Measurements from ENCODE around the gene CRB3. TPM values are rescaled to one million over a fixed set of nuclear protein-coding genes. Genes with fewer than 3 reads are reported as not detected.

The CRB3 gene
- total and polyA plus RNA-seq, 2 of the 4 experiments (the other 2 are of a cell fraction) = not detected

GRCh38 chr19:6424195-6424938, 39.7 kb upstream of the CRB3 start, which contains the start of gene KHSRP:
KHSRP (minus strand) TSS chr19:6424811; CDS start chr19:6424701, 110 bp downstream.
- in situ Hi-C loops (cut with MboI; ENCODE audit: low sequenced_read_pairs) (no loop called here), dilution Hi-C loops (cut with HindIII; ENCODE audit: low sequenced_read_pairs, unreplicated experiment) (no loop called here), intact Hi-C loops (cut with micrococcal nuclease) (loop anchor here (2.0 kb wide), 1 partner anchor 312 kb away; the partner anchor contains the start of gene GPR108)
- Histone ChIP-seq H2BK5ac (ENCODE audit: low read depth, low read length, poor library complexity, severe bottlenecking) (peak within 1 kb of the TSS; percentile 16), H2BK120ac (ENCODE audit: low read depth, low read length) (no peak within 1 kb of the TSS; the same call in none of the 2 replicates), H3K9me3 (ENCODE audit: control insufficient read depth, insufficient read depth, low read length) (peaks cover 3% of the 10 kb centered on the region; the same call in 1 of the 2 replicates), H2BK20ac (ENCODE audit: low read depth, low read length) (peak within 1 kb of the TSS; percentile 27; the same call in 1 of the 2 replicates), H4K20me1 (ENCODE audit: insufficient read depth, low read length) (peaks cover 48% of the 10 kb centered on the region), H3K4me3 (ENCODE audit: insufficient read depth, low read depth, low read length) (peak within 1 kb of the TSS; percentile 85), H4K5ac (ENCODE audit: low read depth, low read length) (peak within 1 kb of the TSS; percentile 96), H4K91ac (ENCODE audit: insufficient read depth, low read depth, low read length) (peak within 1 kb of the TSS; percentile 86), H3K36me3 (ENCODE audit: control insufficient read depth, insufficient read depth, low read length) (peaks cover 22% of the 10 kb centered on the region), H3K9me1 (ENCODE audit: insufficient read depth, low read length) (peaks cover 3% of the 10 kb centered on the region; the same call in 1 of the 2 replicates), H4K8ac (ENCODE audit: low read depth in 2 of 2, low read length in 2 of 2) (peak within 1 kb of the TSS; percentile 97 to 100), H3K56ac (ENCODE audit: extremely low read depth, insufficient read depth, low read length) (no peak within 1 kb of the TSS), H3K79me1 (ENCODE audit: low read depth in 1 of 2, low read length in 2 of 2) (peaks cover 0 to 36% of the 10 kb centered on the region in 2 experiments; a peak in 2 of 4 replicates), H3K14ac (replicated peaks; ENCODE audit: low read depth, low read length) (peak within 1 kb of the TSS; percentile 90), H2AK9ac (replicated peaks; ENCODE audit: low read depth, low read length, poor library complexity) (peak within 1 kb of the TSS; percentile 94), H3K4me2 (ENCODE audit: low read depth, low read length) (peak within 1 kb of the TSS; percentile 81), H2AK5ac (ENCODE audit: low read depth, low read length) (peak within 1 kb of the TSS; percentile 72), H2AFZ (replicated peaks; ENCODE audit: low read length, poor library complexity) (peak within 1 kb of the TSS; percentile 95), H3K27ac (ENCODE audit: insufficient read depth, low read length) (peak within 1 kb of the TSS; percentile 40), H3K23ac (ENCODE audit: low read depth, low read length) (peak within 1 kb of the TSS; percentile 91), H3K4ac (ENCODE audit: low read depth, low read length) (peak within 1 kb of the TSS; percentile 76), H3K9ac (ENCODE audit: low read depth, low read length) (peak within 1 kb of the TSS; percentile 74), H3K27me3 (ENCODE audit: control insufficient read depth, insufficient read depth, low read length) (peaks cover 2% of the 10 kb centered on the region; the same call in 1 of the 2 replicates), H3K18ac (ENCODE audit: low read depth, low read length) (peak within 1 kb of the TSS; percentile 10; the same call in 1 of the 2 replicates), H2BK15ac (ENCODE audit: low read depth, low read length) (no peak within 1 kb of the TSS), H3K4me1 (ENCODE audit: control insufficient read depth, insufficient read depth, low read length) (peaks cover 2% of the 10 kb centered on the region; the same call in 1 of the 2 replicates)
- 0% methylated on average over 36 of the region's 114 CpGs; no CpG with 5 or more reads in 1 of the 2 experiments for WGBS, 2 experiments (ENCODE audit: extremely low coverage in 2 of 2, insufficient read length in 1 of 2)
- TF ChIP-seq CEBPB (IDR thresholded peaks at IDR 0.05; ENCODE audit: low read depth, low read length) (no peak), BHLHE40 (IDR thresholded peaks at IDR 0.05; ENCODE audit: low read depth, low read length) (peak; percentile 53), POLR2A (IDR thresholded peaks at IDR 0.05; ENCODE audit: low read depth, low read length) (peak; percentile 72), RAD21 (IDR thresholded peaks at IDR 0.05; ENCODE audit: low read length) (no peak), USF2 (IDR thresholded peaks at IDR 0.05; ENCODE audit: low read depth, low read length) (peak; percentile 84), FOS (IDR thresholded peaks at IDR 0.05; ENCODE audit: low read depth, low read length) (no peak), RFX5 (IDR thresholded peaks at IDR 0.05; ENCODE audit: low read depth, low read length) (no peak), MAZ (IDR thresholded peaks at IDR 0.05; ENCODE audit: borderline replicate concordance, low read depth, low read length) (peak; percentile 77; the same call in 1 of the 2 replicates)
- no TSS peak for BruUV-seq (replicated peaks)
- ATAC-seq (ENCODE audit: low read depth) = no peak
- CTCF ChIA-PET = no interaction called here
- DNase-seq = no peak
- POLR2A ChIA-PET (ENCODE audit: unreplicated experiment) = no interaction called here
